HepG2 (cell line): ENCODE measurements around the gene MGST2. TPM values are rescaled to one million over a fixed set of nuclear protein-coding genes. Genes with fewer than 3 reads are reported as not detected.

Experiments
- ATF1 ChIP-seq: IDR thresholded peaks from 2 replicates; pipeline ENCODE4 v1.6.1; 2016; ENCODE audit warnings: mild to moderate bottlenecking, control low read depth
- BCL3 ChIP-seq: sonication (generic); formaldehyde crosslinking; IDR thresholded peaks from 2 replicates; pipeline ENCODE4 v1.5.1; 2020; ENCODE audit warnings: mild to moderate bottlenecking, missing genetic modification reagents, moderate library complexity
- GABPA ChIP-seq, 2 experiments: IDR thresholded peaks; 2 replicates each; pipeline ENCODE4 v1.6.1; 2011 to 2016; ENCODE audit warnings: low read depth in 2 of 2, low read length in 1 of 2, missing biosample characterization in 1 of 2, missing genetic modification characterization in 1 of 2
- IKZF4 ChIP-seq: sonication (generic); formaldehyde crosslinking; IDR thresholded peaks from 2 replicates; pipeline ENCODE4 v1.5.1; 2020; ENCODE audit warnings: borderline replicate concordance, mild to moderate bottlenecking, low read depth, missing genetic modification reagents; ENCODE audit errors: not compliant biosample characterization
- KAT8 ChIP-seq: IDR thresholded peaks from 2 replicates; pipeline ENCODE4 v1.6.1; 2016; ENCODE audit warnings: missing genetic modification reagents, missing compliant biosample characterization
- MIXL1 ChIP-seq: IDR thresholded peaks from 2 replicates; pipeline ENCODE4 v1.6.1; 2016
- MTA3 ChIP-seq: sonication (generic); formaldehyde crosslinking; IDR thresholded peaks from 2 replicates; pipeline ENCODE4 v1.4.0; 2020; ENCODE audit warnings: missing genetic modification reagents
- NR2C2 ChIP-seq: sonication (generic); formaldehyde crosslinking; IDR thresholded peaks from 2 replicates; pipeline ENCODE4 v1.4.0; 2020; ENCODE audit warnings: missing genetic modification reagents, mild to moderate bottlenecking, moderate library complexity, borderline replicate concordance
- SKI ChIP-seq: fragments of 450-650 bp; IDR thresholded peaks from one replicate; pipeline ENCODE4 v1.6.1; 2018; ENCODE audit warnings: mild to moderate bottlenecking; ENCODE audit not compliant: partially characterized antibody
- SMAD3 ChIP-seq: sonication (generic); formaldehyde crosslinking; IDR thresholded peaks from 2 replicates; pipeline ENCODE4 v1.4.0; 2020; ENCODE audit warnings: missing genetic modification reagents
- WIZ ChIP-seq: sonication (generic); formaldehyde crosslinking; IDR thresholded peaks from 2 replicates; pipeline ENCODE4 v1.5.1; 2020; ENCODE audit warnings: mild to moderate bottlenecking, missing genetic modification reagents
- ZBTB44 ChIP-seq: sonication (generic); formaldehyde crosslinking; IDR thresholded peaks from 2 replicates; pipeline ENCODE4 v1.4.0; 2020; ENCODE audit warnings: missing genetic modification reagents
- ZBTB7A ChIP-seq: sonication (generic); formaldehyde crosslinking; IDR thresholded peaks from 2 replicates; pipeline ENCODE4 v1.8.0; 2022; ENCODE audit warnings: mild to moderate bottlenecking, missing genetic modification reagents
- ZNF18 ChIP-seq: sonication (generic); formaldehyde crosslinking; IDR thresholded peaks from 2 replicates; pipeline ENCODE4 v1.8.0; 2022; ENCODE audit warnings: mild to moderate bottlenecking, missing genetic modification reagents; ENCODE audit not compliant: insufficient replicate concordance
- ZNF317 ChIP-seq: sonication (generic); formaldehyde crosslinking; IDR thresholded peaks from 2 replicates; pipeline ENCODE4 v1.5.0; 2020; ENCODE audit warnings: mild to moderate bottlenecking, missing genetic modification reagents
- ZNF34 ChIP-seq: sonication (generic); formaldehyde crosslinking; IDR thresholded peaks from 2 replicates; pipeline ENCODE4 v1.4.0; 2020; ENCODE audit warnings: mild to moderate bottlenecking, missing genetic modification reagents, borderline replicate concordance
- polyA plus RNA-seq, 8 experiments: library from polyadenylated mRNA; depleted of rRNA in 3 of 8; stranded (reverse) in 7 of 8; unstranded in 1 of 8; fragments of >200 nt; fragmentation: Illumina TruSeq in 4 of 8; extraction: Trizol in 4 of 8; gene quantifications; 2 replicates each; pipeline versions ENCODE4 v1.2.1 to v1.2.3, GENCODE V29; 2011 to 2016; ENCODE audit warnings: low read depth in 4 of 8, missing spikeins in 1 of 8, mixed read lengths in 1 of 8; ENCODE audit not compliant: insufficient read depth in 1 of 8
- total RNA-seq, 5 experiments: library from RNA; depleted of rRNA; stranded (reverse); fragments of >200 nt; fragmentation: Illumina TruSeq; extraction: Trizol; gene quantifications; 2 replicates each; pipeline ENCODE4 v1.2.3, GENCODE V29; 2016; ENCODE audit warnings: low read depth in 1 of 5
- TF ChIP-seq, protein P1 (sequence below): sonication (generic); formaldehyde crosslinking; IDR thresholded peaks from 2 replicates; pipeline ENCODE4 v1.4.0; 2020; ENCODE audit warnings: missing genetic modification reagents, mild to moderate bottlenecking, borderline replicate concordance
- TF ChIP-seq, protein P2 (sequence below): sonication (generic); formaldehyde crosslinking; IDR thresholded peaks from 2 replicates; pipeline ENCODE4 v1.4.0; 2020; ENCODE audit warnings: missing genetic modification reagents

Gene MGST2
- total and polyA plus RNA-seq, 2 of the 13 experiments (the other 11 are each of a cell fraction or from before 2014, with no cell fraction given), result 205 to 416 TPM

DNA sequence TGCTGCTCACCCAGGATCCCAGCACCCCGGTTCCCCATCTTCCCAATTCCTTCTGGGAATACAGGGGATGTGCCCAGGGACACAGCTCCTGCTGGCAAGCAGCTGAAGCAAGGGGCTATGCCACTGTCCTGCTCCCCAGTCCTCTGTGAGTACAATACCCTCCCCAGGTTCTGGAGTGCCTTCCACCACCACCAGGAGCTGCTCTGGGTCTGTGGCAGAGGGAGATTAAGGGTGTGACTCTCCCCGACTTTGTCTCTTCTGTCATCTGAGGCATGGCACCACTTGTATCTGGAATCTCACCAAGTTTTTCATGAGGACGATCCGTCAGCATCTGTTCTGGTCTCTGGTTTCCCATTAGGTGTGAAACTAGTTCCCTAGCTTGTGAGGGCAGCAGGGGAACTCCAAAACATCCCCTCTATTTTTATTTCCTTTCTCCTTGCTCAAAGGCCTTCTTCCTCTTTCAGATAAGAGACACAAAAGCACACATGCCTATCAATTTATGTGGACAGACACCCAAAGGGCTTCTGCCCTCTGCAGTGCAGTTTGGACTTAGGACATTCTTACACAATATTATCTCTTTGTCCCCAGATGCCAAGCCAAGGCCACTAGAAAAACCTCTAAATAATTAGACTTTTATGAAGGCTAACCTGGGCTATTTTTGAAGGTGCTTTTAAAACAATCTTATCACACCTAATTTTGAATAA, 26.8 kb downstream of the MGST2 start (continued):
- no peak for TF ChIP-seq ZBTB7A (CRISPR knock-in tag)
- TF ChIP-seq, protein P1, sequence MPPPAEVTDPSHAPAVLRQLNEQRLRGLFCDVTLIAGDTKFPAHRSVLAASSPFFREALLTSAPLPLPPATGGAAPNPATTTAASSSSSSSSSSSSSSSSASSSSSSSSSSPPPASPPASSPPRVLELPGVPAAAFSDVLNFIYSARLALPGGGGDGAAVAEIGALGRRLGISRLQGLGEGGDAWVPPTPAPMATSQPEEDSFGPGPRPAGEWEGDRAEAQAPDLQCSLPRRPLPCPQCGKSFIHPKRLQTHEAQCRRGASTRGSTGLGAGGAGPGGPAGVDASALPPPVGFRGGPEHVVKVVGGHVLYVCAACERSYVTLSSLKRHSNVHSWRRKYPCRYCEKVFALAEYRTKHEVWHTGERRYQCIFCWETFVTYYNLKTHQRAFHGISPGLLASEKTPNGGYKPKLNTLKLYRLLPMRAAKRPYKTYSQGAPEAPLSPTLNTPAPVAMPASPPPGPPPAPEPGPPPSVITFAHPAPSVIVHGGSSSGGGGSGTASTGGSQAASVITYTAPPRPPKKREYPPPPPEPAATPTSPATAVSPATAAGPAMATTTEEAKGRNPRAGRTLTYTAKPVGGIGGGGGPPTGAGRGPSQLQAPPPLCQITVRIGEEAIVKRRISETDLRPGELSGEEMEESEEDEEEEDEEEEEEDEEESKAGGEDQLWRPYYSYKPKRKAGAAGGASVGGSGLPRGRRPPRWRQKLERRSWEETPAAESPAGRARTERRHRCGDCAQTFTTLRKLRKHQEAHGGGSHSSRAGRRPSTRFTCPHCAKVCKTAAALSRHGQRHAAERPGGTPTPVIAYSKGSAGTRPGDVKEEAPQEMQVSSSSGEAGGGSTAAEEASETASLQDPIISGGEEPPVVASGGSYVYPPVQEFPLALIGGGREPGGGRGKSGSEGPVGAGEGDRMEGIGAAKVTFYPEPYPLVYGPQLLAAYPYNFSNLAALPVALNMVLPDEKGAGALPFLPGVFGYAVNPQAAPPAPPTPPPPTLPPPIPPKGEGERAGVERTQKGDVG (CRISPR knock-in tag), result 0 out of 2 replicates have a peak, but pooled peaks have one; percentile 21
- peak; percentile 68; the same call in 1 of the 2 replicates for TF ChIP-seq KAT8 (CRISPR knock-in tag)
- no peak for TF ChIP-seq GABPA (IDR thresholded peaks at IDR 0.05; ENCODE audit: low read depth, low read length)
- peak; percentile 58 for TF ChIP-seq GABPA (CRISPR knock-in tag; IDR thresholded peaks at IDR 0.05; ENCODE audit: low read depth)
- TF ChIP-seq SMAD3 (CRISPR knock-in tag), result 0 out of 2 replicates have a peak, but pooled peaks have one; percentile 54
- TF ChIP-seq WIZ (CRISPR knock-in tag), result no peak
- 0 out of 2 replicates have a peak, but pooled peaks have one; percentile 21 for TF ChIP-seq ZNF317 (CRISPR knock-in tag)
- TF ChIP-seq NR2C2 (CRISPR knock-in tag), result peak; percentile 72
- TF ChIP-seq BCL3 (CRISPR knock-in tag), result no peak
- no peak for TF ChIP-seq MTA3 (CRISPR knock-in tag)
- 0 out of 2 replicates have a peak, but pooled peaks have one; percentile 37 for TF ChIP-seq ZNF34 (CRISPR knock-in tag)
- peak; percentile 52; the same call in 1 of the 2 replicates for TF ChIP-seq ATF1
- TF ChIP-seq, protein P2, sequence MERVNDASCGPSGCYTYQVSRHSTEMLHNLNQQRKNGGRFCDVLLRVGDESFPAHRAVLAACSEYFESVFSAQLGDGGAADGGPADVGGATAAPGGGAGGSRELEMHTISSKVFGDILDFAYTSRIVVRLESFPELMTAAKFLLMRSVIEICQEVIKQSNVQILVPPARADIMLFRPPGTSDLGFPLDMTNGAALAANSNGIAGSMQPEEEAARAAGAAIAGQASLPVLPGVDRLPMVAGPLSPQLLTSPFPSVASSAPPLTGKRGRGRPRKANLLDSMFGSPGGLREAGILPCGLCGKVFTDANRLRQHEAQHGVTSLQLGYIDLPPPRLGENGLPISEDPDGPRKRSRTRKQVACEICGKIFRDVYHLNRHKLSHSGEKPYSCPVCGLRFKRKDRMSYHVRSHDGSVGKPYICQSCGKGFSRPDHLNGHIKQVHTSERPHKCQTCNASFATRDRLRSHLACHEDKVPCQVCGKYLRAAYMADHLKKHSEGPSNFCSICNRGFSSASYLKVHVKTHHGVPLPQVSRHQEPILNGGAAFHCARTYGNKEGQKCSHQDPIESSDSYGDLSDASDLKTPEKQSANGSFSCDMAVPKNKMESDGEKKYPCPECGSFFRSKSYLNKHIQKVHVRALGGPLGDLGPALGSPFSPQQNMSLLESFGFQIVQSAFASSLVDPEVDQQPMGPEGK (CRISPR knock-in tag), result peak; percentile 51; the same call in 1 of the 2 replicates
- TF ChIP-seq ZNF18, result peak; percentile 54
- TF ChIP-seq SKI, result peak; percentile 26
- peak; percentile 94 for TF ChIP-seq MIXL1
- 0 out of 2 replicates have a peak, but pooled peaks have one; percentile 14 for TF ChIP-seq ZBTB44 (CRISPR knock-in tag)
- TF ChIP-seq IKZF4 (CRISPR knock-in tag), result no peak
